Fibroblast of the aortic adventitia (primary cell): ENCODE results near the gene ADAMTSL2. TPM values are rescaled to one million over a fixed set of nuclear protein-coding genes. Genes with fewer than 3 reads are reported as not detected.

ENCODE experiments used
- DNase-seq: peaks from one replicate; pipeline ENCODE4 v3.0.0-alpha.2; 2010; ENCODE audit warnings: low read depth
- H3K4me3 ChIP-seq: 2 replicates; pipeline ENCODE4 v1.5.1; 2011; ENCODE audit warnings: low read depth, mild to moderate bottlenecking, control low read depth, low read length, moderate library complexity
- total RNA-seq: library from RNA; depleted of rRNA; stranded (reverse); fragments of >200 nt; gene quantifications from 2 replicates; pipeline ENCODE4 v1.2.3, GENCODE V29; 2012; ENCODE audit warnings: low replicate concordance
- TF ChIP-seq, protein P1 (sequence below): IDR thresholded peaks from 2 replicates; pipeline ENCODE4 v1.5.1; 2011; ENCODE audit warnings: mild to moderate bottlenecking, low read length, control low read depth, inconsistent platforms; ENCODE audit not compliant: insufficient read depth

ADAMTSL2 gene
- total RNA-seq, 1 donor: not detected

GRCh38 chr9:133566817-133567216 is 32.3 kb downstream of the ADAMTSL2 start:
- TF ChIP-seq, protein P1, sequence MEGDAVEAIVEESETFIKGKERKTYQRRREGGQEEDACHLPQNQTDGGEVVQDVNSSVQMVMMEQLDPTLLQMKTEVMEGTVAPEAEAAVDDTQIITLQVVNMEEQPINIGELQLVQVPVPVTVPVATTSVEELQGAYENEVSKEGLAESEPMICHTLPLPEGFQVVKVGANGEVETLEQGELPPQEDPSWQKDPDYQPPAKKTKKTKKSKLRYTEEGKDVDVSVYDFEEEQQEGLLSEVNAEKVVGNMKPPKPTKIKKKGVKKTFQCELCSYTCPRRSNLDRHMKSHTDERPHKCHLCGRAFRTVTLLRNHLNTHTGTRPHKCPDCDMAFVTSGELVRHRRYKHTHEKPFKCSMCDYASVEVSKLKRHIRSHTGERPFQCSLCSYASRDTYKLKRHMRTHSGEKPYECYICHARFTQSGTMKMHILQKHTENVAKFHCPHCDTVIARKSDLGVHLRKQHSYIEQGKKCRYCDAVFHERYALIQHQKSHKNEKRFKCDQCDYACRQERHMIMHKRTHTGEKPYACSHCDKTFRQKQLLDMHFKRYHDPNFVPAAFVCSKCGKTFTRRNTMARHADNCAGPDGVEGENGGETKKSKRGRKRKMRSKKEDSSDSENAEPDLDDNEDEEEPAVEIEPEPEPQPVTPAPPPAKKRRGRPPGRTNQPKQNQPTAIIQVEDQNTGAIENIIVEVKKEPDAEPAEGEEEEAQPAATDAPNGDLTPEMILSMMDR: no peak
- no peak for DNase-seq
- H3K4me3 ChIP-seq: no peak overlapping the region

GRCh38 chr9:133568186-133568585 is 33.7 kb downstream of the ADAMTSL2 start:
- no peak for DNase-seq
- TF ChIP-seq, protein P1: no peak
- no peak overlapping the region for H3K4me3 ChIP-seq

DNA sequence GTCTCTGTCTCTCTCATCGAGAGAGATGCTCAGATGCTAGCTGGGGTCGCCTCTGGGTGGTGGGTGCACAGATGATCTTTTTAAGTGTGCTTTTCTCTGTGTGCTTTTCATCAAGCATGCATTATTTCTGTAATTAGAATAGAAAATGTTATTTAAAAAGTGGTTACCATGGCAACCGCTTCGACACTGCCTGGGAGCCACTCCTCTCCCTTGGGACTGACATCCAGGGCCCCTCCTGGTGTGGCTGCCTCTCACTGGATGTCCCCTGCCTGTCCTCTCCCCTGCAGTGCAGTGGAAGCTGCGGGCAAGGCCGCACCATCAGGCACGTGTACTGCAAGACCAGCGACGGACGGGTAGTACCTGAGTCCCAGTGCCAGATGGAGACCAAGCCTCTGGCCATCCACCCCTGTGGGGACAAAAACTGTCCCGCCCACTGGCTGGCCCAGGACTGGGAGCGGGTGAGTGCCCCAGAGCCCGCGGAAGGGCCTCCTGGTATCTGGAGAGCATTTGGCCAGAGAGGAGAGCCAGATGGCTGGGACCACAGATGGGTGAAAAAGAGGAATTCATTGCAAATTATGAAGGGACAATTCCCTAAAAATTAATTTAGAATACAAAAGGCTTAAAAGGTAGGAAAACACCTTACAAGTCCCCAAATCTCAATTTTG is 34.7 kb downstream of the ADAMTSL2 start:
- no peak for DNase-seq
- TF ChIP-seq, protein P1: no peak

DNA sequence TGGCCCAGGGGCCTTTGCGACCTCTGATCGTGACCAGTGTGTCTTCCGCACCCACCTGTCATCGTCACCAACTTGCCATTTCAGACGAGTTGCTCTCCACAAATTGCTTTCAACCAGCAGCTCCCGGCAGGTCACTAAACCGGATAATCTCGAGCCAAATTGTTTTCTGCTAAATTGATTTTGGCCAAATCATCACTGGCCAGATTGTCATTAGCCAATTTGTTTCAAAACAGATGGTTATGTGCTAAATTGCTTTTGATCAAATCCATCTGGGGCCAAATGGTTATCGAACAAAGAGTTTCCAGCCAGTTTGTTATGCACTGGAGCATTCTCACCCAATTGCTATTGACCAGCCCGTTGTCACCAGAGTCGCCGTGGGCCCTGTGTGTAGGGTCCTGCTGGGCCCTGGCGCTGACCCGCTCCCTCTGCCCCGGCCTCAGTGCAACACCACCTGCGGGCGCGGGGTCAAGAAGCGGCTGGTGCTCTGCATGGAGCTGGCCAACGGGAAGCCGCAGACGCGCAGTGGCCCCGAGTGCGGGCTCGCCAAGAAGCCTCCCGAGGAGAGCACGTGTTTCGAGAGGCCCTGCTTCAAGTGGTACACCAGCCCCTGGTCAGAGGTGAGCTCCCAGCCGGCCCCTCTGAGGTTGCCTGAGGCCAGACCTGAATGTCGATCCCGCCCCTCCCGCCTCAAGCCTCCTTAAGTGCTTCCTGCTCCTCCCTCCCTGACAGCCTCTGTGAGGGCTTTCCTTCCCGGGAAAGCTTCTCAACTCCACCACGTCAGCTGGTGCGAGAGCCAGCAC is 35.6 kb downstream of the ADAMTSL2 start:
- H3K4me3 ChIP-seq: no peak overlapping the region
- TF ChIP-seq, protein P1: no peak
- DNase-seq: no peak

More for the DNA sequence above, 34.7 kb downstream of the ADAMTSL2 start:
- no peak overlapping the region for H3K4me3 ChIP-seq

GRCh38 chr9:133570691-133571080 is 36.2 kb downstream of the ADAMTSL2 start:
- TF ChIP-seq, protein P1: no peak
- no peak overlapping the region for H3K4me3 ChIP-seq
- DNase-seq: no peak

DNA sequence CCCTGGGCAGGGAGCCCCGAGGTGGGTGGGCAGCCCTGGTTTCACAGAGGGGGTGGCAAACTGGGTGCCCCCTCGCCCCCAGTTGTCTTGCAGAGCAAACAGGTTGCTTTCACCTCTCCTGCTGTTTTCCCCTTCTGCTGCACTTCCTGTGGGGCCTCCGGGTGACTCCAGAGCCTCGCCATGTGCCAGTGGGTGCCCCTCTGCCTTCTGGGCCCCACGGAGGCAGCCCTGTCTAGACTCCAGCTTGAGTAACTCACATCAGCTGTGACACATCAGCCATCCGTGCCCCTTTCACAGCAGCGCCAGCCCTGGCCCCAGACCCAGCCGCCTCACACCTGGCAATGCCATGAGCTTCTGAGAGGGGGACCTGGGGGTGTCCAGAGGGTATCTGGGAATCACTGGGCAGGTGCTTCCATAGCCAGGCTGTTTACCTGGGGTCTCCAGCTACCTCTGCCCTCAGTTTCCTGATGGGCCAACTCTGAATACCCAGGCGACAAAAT is 36.9 kb downstream of the ADAMTSL2 start:
- TF ChIP-seq, protein P1: no peak
- DNase-seq: no peak

More for the DNA sequence above, 36.9 kb downstream of the ADAMTSL2 start:
- H3K4me3 ChIP-seq: no peak overlapping the region
